HuH-7.5 (cell line): ENCODE results near the gene ZNF580.

Source experiments
- DNase-seq: peaks from one replicate; pipeline ENCODE4 v3.0.0; 2011; ENCODE audit warnings: low spot score

The ZNF580 gene

DNA sequence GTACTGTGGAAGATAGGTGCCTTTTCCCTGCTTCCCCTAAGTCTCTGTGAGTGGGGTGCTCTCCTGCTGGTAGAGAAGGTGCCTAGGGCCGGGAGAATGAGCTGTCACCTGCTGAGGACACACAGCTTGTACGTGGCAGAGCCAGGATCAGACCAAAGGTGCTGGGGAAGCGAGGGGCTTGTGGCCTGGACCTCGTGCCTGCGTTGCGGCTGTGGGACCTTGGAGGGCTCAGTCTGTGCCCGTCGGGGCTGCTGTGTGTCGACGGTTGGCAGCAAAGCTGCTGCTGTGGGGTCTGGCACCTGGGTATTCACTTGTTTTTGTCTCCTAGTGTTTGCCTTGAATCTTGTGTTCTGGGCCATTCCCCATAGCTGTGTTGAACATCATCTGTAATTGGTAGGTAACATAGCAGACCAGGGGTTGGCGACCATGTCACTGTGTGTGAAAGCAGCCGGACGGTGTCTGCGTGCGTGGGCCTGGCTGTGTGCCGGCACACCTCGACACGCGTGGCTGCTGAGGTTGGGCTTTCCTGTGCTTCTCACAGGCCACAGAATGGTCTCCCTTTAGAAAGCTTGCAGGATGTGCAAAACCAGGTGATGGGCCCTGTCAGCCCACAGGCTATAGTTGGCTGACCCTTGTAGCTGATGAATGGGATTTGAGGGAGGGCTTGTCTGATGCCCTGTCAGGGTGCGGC, 23.2 kb downstream of the ZNF580 start:
- no peak for DNase-seq

DNA sequence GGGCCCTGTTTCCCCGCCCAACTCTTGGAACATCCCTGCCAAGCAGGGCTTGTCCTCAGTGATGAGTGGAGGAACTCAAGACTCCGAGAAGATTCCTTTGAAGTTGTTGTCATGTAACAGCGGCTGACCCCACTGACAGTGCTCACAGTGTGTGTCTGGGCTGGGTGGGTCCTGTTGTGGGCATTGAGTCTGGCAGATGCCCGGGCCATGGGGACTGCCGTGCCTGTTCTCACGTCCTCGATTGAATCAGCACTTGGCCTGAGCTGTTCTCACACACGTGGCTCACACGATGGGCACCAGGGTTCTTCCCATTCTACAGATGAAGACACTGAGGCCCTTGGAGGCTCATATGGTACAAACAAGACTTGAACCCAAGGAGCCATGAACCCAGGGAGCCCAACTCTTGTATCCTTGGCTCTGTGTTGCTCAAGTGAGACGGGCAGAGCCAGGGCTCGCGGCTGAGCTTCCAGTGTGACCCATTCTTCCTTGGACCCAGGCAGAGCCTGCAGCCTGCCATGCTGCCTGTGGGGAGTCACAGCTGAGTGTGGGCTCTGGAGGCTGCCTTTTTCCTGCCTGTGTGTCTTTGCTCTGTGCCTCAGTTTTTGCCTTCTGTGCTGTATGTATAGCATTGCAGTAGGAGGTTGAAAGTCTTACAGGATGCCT, 25.7 kb downstream of the ZNF580 start:
- DNase-seq: no peak

DNA sequence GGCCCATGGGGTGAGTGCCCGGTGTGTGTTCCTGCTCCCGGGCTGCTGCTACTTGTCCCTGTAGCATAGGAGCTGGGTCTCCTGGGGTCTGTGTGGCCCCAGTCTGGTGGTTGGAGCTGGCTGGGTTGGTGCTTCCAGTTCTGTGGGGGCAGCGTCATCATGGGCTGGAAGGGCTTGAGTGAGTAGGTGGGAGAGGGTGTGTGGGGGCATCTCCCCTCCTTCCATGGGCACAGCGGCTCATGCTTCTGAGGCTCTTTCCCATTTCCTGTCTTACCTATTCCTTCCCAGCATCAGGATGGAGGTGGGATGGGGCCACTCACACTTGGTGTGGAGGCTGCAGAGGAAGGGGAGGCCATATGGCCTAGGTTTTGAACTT, 26.2 kb downstream of the ZNF580 start:
- no peak for DNase-seq

DNA sequence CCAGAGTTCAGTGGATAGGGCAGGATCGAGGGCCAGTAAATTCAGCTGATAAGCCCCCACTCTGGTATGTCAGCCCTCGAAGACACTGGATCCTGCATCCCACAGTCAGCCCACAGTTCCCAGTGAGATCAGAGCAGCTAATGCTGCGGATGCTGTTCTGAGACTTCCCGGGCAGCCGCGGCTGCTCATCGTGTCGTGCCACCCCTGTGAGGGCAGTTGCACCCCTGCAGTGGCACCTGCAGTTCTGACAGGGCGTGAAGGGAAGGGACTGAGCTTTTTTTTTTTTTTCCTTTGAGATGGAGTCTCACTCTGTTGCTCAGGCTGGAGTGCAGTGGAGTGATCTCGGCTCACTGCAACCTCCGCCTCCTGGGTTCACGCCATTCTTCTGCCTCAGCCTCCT, 26.7 kb downstream of the ZNF580 start:
- no peak for DNase-seq

DNA sequence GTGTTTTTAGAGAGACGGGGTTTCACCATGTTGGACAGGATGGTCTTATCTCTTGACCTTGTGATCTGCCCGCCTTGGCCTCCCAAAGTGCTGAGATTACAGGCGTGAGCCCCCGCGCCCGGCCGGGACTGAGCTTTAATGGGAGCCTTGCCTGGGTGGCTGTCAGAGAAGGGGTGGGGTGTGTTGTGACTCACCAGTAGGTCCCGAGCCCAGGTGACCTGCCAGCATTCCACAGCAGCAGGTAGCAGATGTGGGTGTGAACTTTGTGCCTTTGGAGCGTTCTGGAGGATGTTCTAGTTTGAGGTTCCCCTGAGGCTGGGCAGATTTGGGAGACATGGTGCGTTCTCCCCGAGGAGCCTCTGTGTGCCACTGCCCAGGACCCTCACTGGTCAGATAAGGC, 27.2 kb downstream of the ZNF580 start:
- DNase-seq: no peak

DNA sequence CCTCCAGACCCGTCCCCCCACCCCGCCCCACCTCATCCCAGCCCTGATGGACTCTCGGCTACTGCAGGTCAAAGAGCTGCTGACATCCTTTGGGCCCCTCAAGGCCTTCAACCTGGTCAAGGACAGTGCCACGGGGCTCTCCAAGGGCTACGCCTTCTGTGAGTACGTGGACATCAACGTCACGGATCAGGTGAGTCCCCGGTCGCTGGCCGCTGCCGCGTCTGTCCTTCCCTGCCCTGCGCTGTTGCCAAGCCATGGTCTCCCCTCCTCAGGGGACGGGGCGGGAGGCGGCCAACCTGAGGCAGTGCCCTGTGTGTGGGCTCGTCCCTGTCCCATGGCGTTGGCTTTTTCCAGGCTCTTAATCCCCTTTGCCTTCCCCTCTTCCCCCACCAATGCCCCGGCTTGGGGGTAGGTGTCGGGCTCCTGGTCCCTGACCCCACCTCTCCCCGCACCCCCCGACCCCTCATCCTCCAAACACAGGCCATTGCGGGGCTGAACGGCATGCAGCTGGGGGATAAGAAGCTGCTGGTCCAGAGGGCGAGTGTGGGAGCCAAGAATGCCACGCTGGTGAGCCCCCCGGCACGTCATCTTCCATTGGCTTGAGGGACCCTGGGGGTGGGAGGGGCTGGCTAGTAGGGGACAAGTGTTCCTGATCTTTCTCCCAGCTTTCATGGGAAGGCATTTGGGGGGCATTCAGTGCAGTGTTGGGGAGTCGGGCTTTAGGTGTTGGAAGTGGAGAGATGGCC, 28.0 kb downstream of the ZNF580 start:
- DNase-seq: no peak

DNA sequence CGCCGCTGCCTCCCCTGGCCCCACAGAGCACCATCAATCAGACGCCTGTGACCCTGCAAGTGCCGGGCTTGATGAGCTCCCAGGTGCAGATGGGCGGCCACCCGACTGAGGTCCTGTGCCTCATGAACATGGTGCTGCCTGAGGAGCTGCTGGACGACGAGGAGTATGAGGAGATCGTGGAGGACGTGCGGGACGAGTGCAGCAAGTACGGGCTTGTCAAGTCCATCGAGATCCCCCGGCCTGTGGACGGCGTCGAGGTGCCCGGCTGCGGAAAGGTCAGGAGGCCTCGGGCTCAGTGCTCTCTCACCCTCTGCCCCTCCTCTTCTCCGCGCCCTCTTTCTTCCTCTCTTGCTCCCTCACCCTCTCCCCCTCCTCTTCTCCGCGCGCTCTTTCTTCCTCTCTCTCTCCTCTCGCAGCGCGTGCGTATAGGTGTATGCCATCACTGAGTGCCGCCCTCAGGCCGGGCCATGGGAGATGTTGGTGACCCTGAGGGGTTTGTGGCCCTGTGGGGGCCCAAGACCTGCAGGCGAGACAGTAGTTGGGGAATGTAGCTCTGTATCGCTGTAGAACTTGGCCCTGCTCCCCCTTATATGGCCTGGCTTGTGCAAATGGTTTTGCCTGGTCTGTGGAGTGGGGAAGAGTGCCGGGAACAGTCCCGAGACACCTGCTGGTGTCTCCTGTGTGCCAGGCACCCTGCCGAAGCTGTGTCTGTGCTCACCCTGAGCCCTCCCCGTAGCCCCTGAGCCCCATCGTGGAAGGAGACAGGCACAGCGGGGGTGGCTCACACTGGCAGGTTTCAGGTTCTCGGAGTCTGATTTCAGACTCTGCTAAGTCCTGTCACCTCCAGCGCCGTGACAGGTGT, 28.8 kb downstream of the ZNF580 start:
- DNase-seq: no peak

DNA sequence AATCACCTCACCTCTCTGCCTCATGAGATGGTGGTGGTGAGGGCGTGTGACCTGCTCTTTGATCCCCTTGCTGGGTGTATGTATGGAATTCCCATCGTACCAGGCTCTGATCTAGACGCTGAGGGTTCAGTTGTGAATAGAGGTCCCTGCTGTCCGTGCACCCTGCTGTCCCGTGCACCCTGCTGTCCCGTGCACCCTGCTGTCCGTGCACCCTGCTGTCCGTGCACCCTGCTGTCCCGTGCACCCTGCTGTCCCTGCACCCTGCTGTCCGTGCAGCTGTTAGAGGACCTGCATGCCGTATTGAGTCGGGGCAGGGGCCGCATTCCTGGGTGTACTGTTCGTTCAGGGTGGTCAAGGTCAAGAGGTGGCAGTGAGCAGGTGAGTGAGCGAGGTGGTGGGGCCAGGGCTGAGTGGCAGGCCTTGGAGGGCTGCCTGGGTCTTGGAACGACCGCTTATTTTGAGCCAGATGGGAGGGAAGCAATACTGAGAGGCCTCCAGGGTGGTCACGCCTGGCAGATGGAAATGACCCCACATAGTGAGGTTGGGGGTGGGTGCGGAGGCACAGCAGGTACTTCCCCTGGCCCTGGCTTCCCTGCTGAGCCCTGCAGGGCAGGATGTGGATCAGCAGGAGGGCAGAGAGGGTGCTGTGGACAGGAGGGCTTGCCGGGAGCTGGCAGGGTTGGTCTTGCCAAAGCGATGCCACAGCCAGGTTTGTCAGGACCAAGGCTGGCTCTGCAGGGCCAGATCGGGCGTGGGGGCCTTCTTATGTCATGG, 29.7 kb downstream of the ZNF580 start:
- no peak for DNase-seq

DNA sequence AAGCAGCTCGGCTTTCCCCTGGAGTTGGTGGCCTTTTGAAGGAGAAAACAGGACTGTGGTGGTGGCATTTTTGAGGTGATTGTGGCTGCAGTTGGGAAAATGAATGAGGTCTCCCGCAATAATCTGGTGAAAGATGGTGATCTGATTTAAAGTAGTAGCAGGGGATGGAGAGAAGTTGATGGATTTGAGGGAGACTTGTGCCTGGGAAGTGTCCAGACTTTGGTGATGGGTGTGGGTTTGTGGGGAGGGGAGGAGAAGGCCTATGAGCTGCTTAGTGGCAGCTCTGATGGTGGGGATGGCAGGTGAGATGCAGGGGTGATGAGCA, 30.2 kb downstream of the ZNF580 start:
- DNase-seq: no peak

DNA sequence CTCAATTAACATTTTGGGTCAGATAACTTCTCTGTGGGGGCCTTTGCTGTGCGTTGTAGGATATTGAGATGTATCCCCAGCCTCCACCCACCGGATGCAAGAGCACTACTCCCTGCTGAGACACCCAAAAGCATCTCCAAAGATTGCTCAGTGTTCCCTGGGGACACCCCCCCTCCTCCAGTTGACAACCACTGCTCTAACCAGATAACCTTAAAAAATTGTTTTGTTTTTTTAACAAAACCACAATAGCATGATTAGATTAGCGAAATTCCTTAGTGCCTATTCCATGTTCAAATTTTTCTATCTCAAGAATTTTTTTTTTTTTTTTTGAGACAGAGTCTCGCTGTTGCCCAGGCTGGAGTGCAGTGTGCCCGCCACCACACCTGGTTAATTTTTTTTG, 31.6 kb downstream of the ZNF580 start:
- no peak for DNase-seq

DNA sequence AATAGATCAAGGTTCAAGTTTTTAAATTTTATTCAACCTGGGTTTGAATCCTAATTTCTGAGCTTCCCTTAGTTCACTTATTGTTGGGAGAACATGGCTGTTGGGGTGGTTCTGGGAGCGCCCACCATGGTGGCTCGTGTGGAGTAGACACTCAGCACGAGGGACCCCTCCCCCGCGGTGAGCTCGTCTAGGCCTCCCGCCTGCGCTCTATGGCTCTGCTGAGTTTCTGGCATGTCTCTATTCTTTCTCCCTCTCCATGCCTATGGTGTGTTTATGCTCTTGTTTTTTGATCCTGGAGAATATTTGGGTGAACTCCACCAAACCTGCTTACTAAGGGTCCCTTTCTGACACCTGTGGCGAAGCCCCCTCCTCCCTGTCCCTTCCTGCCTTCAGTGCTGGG, 32.7 kb downstream of the ZNF580 start:
- no peak for DNase-seq

DNA sequence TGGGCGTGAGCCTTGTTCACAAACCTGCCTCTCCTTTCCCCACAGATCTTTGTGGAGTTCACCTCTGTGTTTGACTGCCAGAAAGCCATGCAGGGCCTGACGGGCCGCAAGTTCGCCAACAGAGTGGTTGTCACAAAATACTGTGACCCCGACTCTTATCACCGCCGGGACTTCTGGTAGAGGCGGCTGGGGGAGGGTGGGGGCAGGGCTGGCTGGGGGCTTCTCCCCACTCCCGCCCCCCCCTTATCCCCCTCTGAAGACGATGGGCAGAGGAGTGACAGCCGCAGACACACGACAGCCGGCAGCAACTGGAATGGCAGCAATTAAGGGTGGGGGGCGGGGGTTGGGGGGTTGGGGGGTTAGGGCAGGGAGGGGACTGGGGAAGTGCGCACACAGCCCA, 33.1 kb downstream of the ZNF580 start:
- DNase-seq: no peak

DNA sequence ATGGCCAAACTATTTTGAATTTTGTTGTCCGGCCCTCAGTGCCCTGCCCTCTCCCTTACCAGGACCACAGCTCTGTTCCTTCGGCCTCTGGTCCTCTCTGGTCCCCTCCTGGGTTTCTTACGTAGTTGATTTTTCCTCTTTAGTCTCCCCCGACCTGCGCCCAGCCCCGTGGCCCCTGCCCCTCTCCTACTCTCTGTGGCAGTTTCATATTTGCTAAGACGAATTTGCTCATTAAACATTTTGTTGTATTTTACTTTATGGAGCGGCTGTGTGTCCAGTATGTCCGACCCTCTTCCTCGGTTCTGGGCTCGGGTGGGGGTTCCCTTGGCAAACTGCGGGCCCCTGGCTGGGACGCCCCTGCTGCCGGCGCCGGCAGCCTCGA, 33.6 kb downstream of the ZNF580 start:
- DNase-seq: no peak

DNA sequence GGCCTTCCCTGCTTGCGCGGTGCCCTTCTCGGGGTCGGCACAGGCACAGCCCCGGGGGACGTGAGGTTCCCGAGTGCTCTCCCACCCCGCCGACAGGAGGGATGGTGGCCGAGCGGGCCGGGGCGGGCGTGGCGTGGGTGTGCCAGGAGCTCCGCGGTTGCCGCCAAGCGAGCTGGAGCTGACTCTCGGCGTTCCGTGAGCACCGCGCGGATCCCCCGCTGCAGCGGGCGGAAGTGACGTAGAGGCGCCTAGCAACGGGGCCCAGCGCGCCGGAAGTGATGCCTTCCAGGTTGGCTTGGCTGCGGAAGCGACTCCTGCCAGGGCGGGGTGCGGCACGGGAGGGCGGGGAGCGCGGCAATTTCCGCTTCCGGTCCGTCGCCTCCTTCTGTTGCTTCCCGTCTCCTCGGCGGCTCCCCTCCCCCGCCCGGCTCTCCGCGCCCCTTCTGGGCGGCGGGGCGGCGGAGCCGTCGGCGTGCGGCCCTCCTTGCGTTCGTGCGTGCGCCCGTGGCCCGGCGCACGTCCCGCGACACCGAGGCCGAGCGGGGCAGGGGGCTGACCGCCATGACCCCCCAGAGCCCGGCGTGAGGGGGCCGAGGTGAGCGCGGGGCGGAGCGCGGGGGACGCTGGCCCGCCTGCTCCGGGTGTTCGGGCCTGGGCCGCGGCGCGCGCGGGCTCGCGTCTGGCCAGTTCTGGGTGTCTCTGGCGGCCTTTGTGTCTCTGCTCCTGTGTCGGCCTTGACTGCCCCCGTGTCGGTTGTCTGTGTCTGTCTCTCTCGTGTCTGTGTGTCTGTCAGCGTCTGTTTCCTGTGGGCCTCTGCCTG, 34.2 kb downstream of the ZNF580 start, which contains the start of gene EPN1:
TSS of gene EPN1 (plus strand) at position 386 of the 820 bp plus-strand sequence. CDS start 3,402 bp downstream, outside the sequence.
- DNase-seq: peak; percentile 99

DNA sequence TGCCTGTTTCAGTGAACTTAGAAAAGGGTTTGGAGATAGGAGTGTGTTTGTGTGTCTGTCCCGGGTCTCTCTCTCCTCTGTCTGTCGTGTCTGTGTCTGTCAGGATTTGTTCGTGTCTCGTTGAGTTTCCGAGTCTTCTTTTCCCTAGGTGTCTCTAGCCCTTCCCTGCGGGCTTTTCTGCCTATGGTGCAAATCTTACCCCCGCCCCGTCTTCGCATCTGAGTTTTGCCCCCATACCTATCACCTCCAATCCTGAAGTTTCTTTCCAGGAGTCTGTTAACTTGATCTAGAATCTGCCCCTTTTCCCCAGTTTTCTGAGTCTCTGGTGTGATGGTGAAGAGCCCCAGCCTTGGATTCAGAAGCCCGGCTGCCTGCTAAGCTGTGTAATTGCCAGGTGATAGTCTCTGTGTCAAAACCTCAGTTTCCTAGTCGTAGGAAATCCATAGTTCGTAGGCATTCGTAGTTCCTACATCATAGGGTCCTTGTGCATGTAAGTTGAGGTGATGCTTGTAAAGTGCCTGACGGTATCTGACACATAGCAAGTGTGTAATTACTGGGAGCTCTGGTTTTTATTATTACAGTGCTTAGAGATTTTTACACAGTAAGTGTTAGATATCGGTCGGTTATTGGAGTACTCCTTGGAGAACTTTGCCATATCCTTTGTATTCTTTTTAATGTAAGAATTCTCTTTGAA, 35.0 kb downstream of the ZNF580 start:
- DNase-seq: no peak

DNA sequence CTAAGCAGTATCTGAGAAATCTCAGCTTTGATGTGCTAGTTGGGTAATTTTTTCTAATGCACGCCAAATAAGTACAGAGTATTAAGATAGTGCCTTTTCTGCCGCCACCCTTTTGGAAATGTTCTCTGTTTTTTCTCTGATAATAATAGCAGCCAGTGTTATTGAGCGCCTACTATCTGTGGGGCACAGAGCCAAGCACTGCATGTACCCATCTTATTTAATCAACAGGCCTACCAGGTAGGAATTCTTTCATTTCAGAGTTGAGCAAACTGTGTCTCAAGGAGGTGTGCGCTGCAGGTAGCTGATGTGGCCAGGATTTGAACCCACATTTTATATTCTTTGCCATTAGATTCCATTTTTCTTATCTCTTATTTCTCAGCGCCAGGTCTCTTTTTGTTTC, 35.6 kb downstream of the ZNF580 start:
- no peak for DNase-seq

DNA sequence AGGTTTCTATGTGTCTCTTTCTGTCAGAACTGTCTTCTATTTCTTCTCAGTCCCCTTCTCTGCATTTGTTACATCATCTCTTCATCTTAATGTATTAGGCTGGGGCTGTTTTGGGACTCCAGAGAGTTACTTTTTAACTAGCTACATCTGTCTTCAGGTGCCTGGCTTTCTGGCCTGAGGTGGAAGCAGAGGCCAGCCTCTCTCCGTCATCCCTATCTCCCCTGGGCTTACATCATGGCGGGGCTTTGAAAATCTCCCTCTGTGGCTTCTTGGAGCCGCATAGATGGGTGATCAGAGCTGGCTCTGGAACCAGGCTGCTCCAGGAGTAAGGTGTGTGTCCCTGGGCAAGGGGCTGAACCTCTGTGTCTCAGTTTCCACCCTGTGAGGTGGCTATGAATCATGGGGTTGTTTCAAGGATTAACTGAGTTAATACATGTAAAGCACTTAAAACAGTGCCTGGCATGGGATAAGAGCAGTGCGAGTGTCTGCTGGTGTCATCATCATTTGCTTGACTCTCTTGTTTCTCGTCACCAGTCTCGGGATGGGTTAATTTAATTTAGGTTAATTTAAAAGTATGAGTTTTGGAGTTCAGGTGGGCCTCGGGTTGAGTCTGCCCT, 36.2 kb downstream of the ZNF580 start:
- DNase-seq: no peak

DNA sequence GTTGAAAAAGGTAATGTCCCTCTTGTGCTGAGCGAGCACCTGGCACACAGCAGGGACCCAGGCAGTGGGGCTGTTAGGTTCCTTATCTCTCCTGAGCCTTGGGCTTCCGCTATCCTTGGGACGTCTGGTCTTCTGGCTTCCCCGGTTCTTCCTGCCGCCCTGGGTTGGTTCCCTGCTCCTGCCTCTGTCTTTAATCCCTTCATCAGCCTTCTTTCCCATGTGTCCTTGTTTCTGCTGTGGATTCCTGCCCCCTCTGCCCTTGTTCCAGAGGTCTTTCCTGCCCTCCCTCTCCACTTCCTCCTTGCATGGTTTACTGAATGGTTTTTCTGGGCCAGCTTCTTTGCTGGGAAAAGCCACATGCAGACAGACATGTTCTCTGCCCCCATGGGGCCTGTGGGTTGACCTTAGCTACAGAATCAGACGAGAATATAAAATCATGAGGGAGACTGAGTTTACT, 36.8 kb downstream of the ZNF580 start:
- no peak for DNase-seq

DNA sequence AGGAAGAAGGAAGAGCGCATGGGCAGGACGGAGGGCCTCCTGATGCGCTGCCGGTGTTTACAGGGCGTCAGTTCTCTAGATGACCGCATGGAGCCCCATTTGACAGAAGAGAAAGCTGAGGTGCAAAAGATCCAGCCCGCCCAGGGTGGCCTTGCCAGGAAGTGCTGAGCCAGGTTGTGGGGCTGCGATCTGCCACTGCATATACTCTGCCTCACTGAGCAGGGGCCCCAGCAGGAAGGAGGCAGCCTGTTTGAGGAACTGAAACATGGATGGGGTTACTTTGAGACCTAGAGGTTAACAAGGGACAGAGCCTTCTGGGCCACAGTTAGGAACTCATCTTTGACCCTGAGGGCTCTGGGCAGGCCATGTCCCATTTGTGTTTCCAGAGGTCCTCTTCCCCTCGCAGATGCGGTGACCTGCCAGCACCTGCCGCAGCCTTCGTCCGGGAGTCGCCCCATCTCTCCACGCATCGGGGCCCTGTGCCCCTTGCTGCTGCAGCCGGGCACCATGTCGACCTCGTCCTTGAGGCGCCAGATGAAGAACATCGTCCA, 37.4 kb downstream of the ZNF580 start:
- no peak for DNase-seq
